ENCODE data around the gene RIMBP2.
A peak's percentile ranks its signal among the peaks of the same experiment; 100 is the strongest.

Gene RIMBP2

DNA sequence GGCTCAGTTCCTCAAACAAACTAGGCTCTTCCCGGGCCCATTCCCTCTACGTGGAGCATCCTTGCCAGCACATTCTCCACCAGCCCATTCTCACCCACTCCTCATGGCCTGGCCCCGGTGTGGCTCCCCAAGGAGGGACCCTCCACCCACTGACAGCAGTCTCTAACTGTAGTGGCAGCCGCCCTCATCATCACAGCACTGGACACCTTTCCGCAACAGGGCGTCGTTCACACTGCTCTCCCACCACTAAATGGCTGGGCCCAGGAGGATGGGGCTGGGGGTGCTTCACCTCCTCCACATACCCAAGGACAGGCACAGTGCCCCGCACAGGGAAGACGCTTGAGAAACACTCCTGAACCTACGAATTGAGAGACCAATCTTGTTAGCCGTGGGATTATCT, 123.0 kb downstream of the RIMBP2 start:
- no peak for DNase-seq (ENCODE audit: low spot score)
- Histone ChIP-seq H3K4me3 (ENCODE audit: low read length in 2 of 2) (no peak overlapping the region), H3K9me3 (replicated peaks in 1 of 2; ENCODE audit: control insufficient read depth in 2 of 2, insufficient read depth in 1 of 2, low read depth in 1 of 2, low read length in 2 of 2) (no peaks in the 10 kb centered on the region), H2BK12ac (ENCODE audit: low read length) (no peak overlapping the region), H3K18ac (ENCODE audit: low read length) (peak overlapping the region; percentile 65), H3K23ac (ENCODE audit: low read depth, low read length, poor library complexity) (peak overlapping the region; percentile 32), H2AFZ (ENCODE audit: low read length) (no peak overlapping the region), H2BK15ac (ENCODE audit: low read length) (no peak overlapping the region), H2AK5ac (ENCODE audit: low read depth, low read length) (peak overlapping the region; percentile 31), H3K4me1 (ENCODE audit: control insufficient read depth in 2 of 2, insufficient read depth in 1 of 2, low read depth in 1 of 2, low read length in 2 of 2) (peaks cover 0 to 8% of the 10 kb centered on the region in 2 donors), H3K14ac (ENCODE audit: low read length) (no peak overlapping the region), H4K8ac (ENCODE audit: low read depth, low read length) (no peak overlapping the region), H3K27me3 (ENCODE audit: control insufficient read depth in 3 of 3, insufficient read depth in 3 of 3, low read depth in 1 of 3, low read length in 3 of 3) (no peaks in the 10 kb centered on the region), H2BK120ac (ENCODE audit: low read depth, low read length) (no peak overlapping the region), H2BK5ac (ENCODE audit: low read length) (peak overlapping the region; percentile 17), H3K79me1 (ENCODE audit: low read depth, low read length) (no peaks in the 10 kb centered on the region), H3K4ac (ENCODE audit: low read length) (no peak overlapping the region), H3K4me2 (ENCODE audit: insufficient read depth, low read length, poor library complexity, severe bottlenecking) (no peak overlapping the region), H4K91ac (ENCODE audit: low read depth, low read length, poor library complexity) (no peak overlapping the region), H3K9ac (ENCODE audit: low read depth, low read length, poor library complexity) (no peak overlapping the region), H3K27ac (replicated peaks; ENCODE audit: low read length) (no peak overlapping the region), H3K36me3 (replicated peaks in 1 of 2; ENCODE audit: control insufficient read depth in 2 of 2, insufficient read depth in 2 of 2, low read length in 2 of 2) (no peaks in the 10 kb centered on the region)
- WGBS, 2 donors (ENCODE audit: extremely low coverage in 2 of 2, insufficient read length in 2 of 2, insufficient replicate concordance in 1 of 2), result no CpG with 5 or more reads among the region's 11 CpGs

GRCh38 chr12:130592641-130593040, 123.5 kb downstream of the RIMBP2 start:
- Histone ChIP-seq H2AFZ (ENCODE audit: low read length) (no peak overlapping the region), H4K8ac (ENCODE audit: low read depth, low read length) (no peak overlapping the region), H3K18ac (ENCODE audit: low read length) (peak overlapping the region; percentile 65), H3K4me1 (ENCODE audit: control insufficient read depth in 2 of 2, insufficient read depth in 1 of 2, low read depth in 1 of 2, low read length in 2 of 2) (peaks cover 0 to 8% of the 10 kb centered on the region in 2 donors), H2BK120ac (ENCODE audit: low read depth, low read length) (no peak overlapping the region), H3K4me2 (ENCODE audit: insufficient read depth, low read length, poor library complexity, severe bottlenecking) (no peak overlapping the region), H3K14ac (ENCODE audit: low read length) (no peak overlapping the region), H2BK15ac (ENCODE audit: low read length) (no peak overlapping the region), H3K27ac (replicated peaks; ENCODE audit: low read length) (no peak overlapping the region), H3K9ac (ENCODE audit: low read depth, low read length, poor library complexity) (no peak overlapping the region), H3K9me3 (replicated peaks in 1 of 2; ENCODE audit: control insufficient read depth in 2 of 2, insufficient read depth in 1 of 2, low read depth in 1 of 2, low read length in 2 of 2) (peaks cover 0 to 2% of the 10 kb centered on the region in 2 donors), H3K23ac (ENCODE audit: low read depth, low read length, poor library complexity) (peak overlapping the region; percentile 32), H3K4ac (ENCODE audit: low read length) (no peak overlapping the region), H3K4me3 (ENCODE audit: low read length in 2 of 2) (no peak overlapping the region), H2BK12ac (ENCODE audit: low read length) (no peak overlapping the region), H2AK5ac (ENCODE audit: low read depth, low read length) (peak overlapping the region; percentile 31), H3K27me3 (ENCODE audit: control insufficient read depth in 3 of 3, insufficient read depth in 3 of 3, low read depth in 1 of 3, low read length in 3 of 3) (no peaks in the 10 kb centered on the region), H3K79me1 (ENCODE audit: low read depth, low read length) (no peaks in the 10 kb centered on the region), H2BK5ac (ENCODE audit: low read length) (peak overlapping the region; percentile 17), H3K36me3 (replicated peaks in 1 of 2; ENCODE audit: control insufficient read depth in 2 of 2, insufficient read depth in 2 of 2, low read length in 2 of 2) (no peaks in the 10 kb centered on the region), H4K91ac (ENCODE audit: low read depth, low read length, poor library complexity) (no peak overlapping the region)
- no peak for DNase-seq (ENCODE audit: low spot score)
- no CpG with 5 or more reads among the region's 23 CpGs for WGBS, 2 donors (ENCODE audit: extremely low coverage in 2 of 2, insufficient read length in 2 of 2, insufficient replicate concordance in 1 of 2)

- H4K91ac ChIP-seq (ENCODE audit: low read depth, low read length, poor library complexity), result no peak overlapping the region
- H2AK5ac ChIP-seq (ENCODE audit: low read depth, low read length), result no peak overlapping the region
- H3K27ac ChIP-seq (replicated peaks; ENCODE audit: low read length), result no peak overlapping the region
- no peak overlapping the region for H3K4me3 ChIP-seq (ENCODE audit: low read length in 2 of 2)
- no peak overlapping the region for H3K18ac ChIP-seq (ENCODE audit: low read length)
- H3K4me2 ChIP-seq (ENCODE audit: insufficient read depth, low read length, poor library complexity, severe bottlenecking), result no peak overlapping the region
- no peak overlapping the region for H2BK12ac ChIP-seq (ENCODE audit: low read length)
- no peaks in the 10 kb centered on the region for H3K79me1 ChIP-seq (ENCODE audit: low read depth, low read length)
- no peak overlapping the region for H2BK5ac ChIP-seq (ENCODE audit: low read length)
- no CpG with 5 or more reads among the region's 9 CpGs for WGBS, 2 donors (ENCODE audit: extremely low coverage in 2 of 2, insufficient read length in 2 of 2, insufficient replicate concordance in 1 of 2)
- peaks cover 0 to 2% of the 10 kb centered on the region in 2 donors for H3K9me3 ChIP-seq (replicated peaks in 1 of 2; ENCODE audit: control insufficient read depth in 2 of 2, insufficient read depth in 1 of 2, low read depth in 1 of 2, low read length in 2 of 2)
- H4K8ac ChIP-seq (ENCODE audit: low read depth, low read length), result no peak overlapping the region
- no peak overlapping the region for H3K9ac ChIP-seq (ENCODE audit: low read depth, low read length, poor library complexity)
- no peak overlapping the region for H3K23ac ChIP-seq (ENCODE audit: low read depth, low read length, poor library complexity)
- no peak for DNase-seq (ENCODE audit: low spot score)
- no peak overlapping the region for H2AFZ ChIP-seq (ENCODE audit: low read length)
- no peak overlapping the region for H2BK15ac ChIP-seq (ENCODE audit: low read length)
- H3K4ac ChIP-seq (ENCODE audit: low read length), result no peak overlapping the region
- H3K36me3 ChIP-seq (replicated peaks in 1 of 2; ENCODE audit: control insufficient read depth in 2 of 2, insufficient read depth in 2 of 2, low read length in 2 of 2), result no peaks in the 10 kb centered on the region
- no peak overlapping the region for H2BK120ac ChIP-seq (ENCODE audit: low read depth, low read length)
- H3K4me1 ChIP-seq (ENCODE audit: control insufficient read depth in 2 of 2, insufficient read depth in 1 of 2, low read depth in 1 of 2, low read length in 2 of 2), result peaks cover 0 to 8% of the 10 kb centered on the region in 2 donors
- H3K27me3 ChIP-seq (ENCODE audit: control insufficient read depth in 3 of 3, insufficient read depth in 3 of 3, low read depth in 1 of 3, low read length in 3 of 3), result no peaks in the 10 kb centered on the region
- H3K14ac ChIP-seq (ENCODE audit: low read length), result no peak overlapping the region
Observed at GRCh38 chr12:130591736-130592135, 124.4 kb downstream of the RIMBP2 start.

GRCh38 chr12:130590685-130591084, 125.4 kb downstream of the RIMBP2 start:
- Histone ChIP-seq H3K23ac (ENCODE audit: low read depth, low read length, poor library complexity) (no peak overlapping the region), H3K4me1 (ENCODE audit: control insufficient read depth in 2 of 2, insufficient read depth in 1 of 2, low read depth in 1 of 2, low read length in 2 of 2) (peaks cover 0 to 8% of the 10 kb centered on the region in 2 donors), H2AK5ac (ENCODE audit: low read depth, low read length) (no peak overlapping the region), H2BK12ac (ENCODE audit: low read length) (no peak overlapping the region), H3K9ac (ENCODE audit: low read depth, low read length, poor library complexity) (no peak overlapping the region), H4K8ac (ENCODE audit: low read depth, low read length) (no peak overlapping the region), H3K4ac (ENCODE audit: low read length) (no peak overlapping the region), H4K91ac (ENCODE audit: low read depth, low read length, poor library complexity) (no peak overlapping the region), H2BK5ac (ENCODE audit: low read length) (no peak overlapping the region), H3K9me3 (replicated peaks in 1 of 2; ENCODE audit: control insufficient read depth in 2 of 2, insufficient read depth in 1 of 2, low read depth in 1 of 2, low read length in 2 of 2) (peaks cover 0 to 2% of the 10 kb centered on the region in 2 donors), H3K79me1 (ENCODE audit: low read depth, low read length) (no peaks in the 10 kb centered on the region), H3K18ac (ENCODE audit: low read length) (no peak overlapping the region), H3K27me3 (ENCODE audit: control insufficient read depth in 3 of 3, insufficient read depth in 3 of 3, low read depth in 1 of 3, low read length in 3 of 3) (no peaks in the 10 kb centered on the region), H3K27ac (replicated peaks; ENCODE audit: low read length) (no peak overlapping the region), H3K14ac (ENCODE audit: low read length) (no peak overlapping the region), H2AFZ (ENCODE audit: low read length) (no peak overlapping the region), H3K4me2 (ENCODE audit: insufficient read depth, low read length, poor library complexity, severe bottlenecking) (no peak overlapping the region), H2BK15ac (ENCODE audit: low read length) (no peak overlapping the region), H3K4me3 (ENCODE audit: low read length in 2 of 2) (no peak overlapping the region), H3K36me3 (replicated peaks in 1 of 2; ENCODE audit: control insufficient read depth in 2 of 2, insufficient read depth in 2 of 2, low read length in 2 of 2) (no peaks in the 10 kb centered on the region), H2BK120ac (ENCODE audit: low read depth, low read length) (no peak overlapping the region)
- no CpG with 5 or more reads among the region's 12 CpGs for WGBS, 2 donors (ENCODE audit: extremely low coverage in 2 of 2, insufficient read length in 2 of 2, insufficient replicate concordance in 1 of 2)
- DNase-seq (ENCODE audit: low spot score), result no peak

Data from neuronal stem cell (in vitro differentiated cells).